IMR-90 (cell line): ENCODE data around the gene PPP3CA. TPM values are rescaled to one million over a fixed set of nuclear protein-coding genes. Genes with fewer than 3 reads are reported as not detected.
A peak's percentile ranks its signal among the peaks of the same experiment; 100 is the strongest.

Experiments
- ATAC-seq: fragments of 200-7000 bp; cut with Tn5 transposase; 2 replicates; pipeline ENCODE4 v1.9.1; 2020; ENCODE audit warnings: low read depth, mild to moderate bottlenecking, moderate library complexity
- BruUV-seq: library from RNA; stranded (reverse); fragments of 400-500 nt; replicated peaks from 2 replicates; lab custom pipeline; 2021; lab: Mats Ljungman, UMichigan
- CTCF ChIA-PET: fragments of 300-600 bp; formaldehyde crosslinking; extraction: SDS; loops from one replicate; lab custom pipeline; 2021; ENCODE audit warnings: antibody characterized with exemption; lab: Yijun Ruan, JAX
- POLR2A ChIA-PET: fragments of 300-600 bp; sonication (Branson Sonifier 250); formaldehyde crosslinking; loops from one replicate; lab custom pipeline; 2022; ENCODE audit warnings: antibody characterized with exemption; ENCODE audit not compliant: unreplicated experiment; lab: Charles Lee
- DNase-seq: peaks from one replicate; pipeline ENCODE4 v3.0.0; 2013
- H2AFZ ChIP-seq: replicated peaks from 2 replicates; pipeline ENCODE3; 2013; ENCODE audit warnings: low read length, mild to moderate bottlenecking; ENCODE audit not compliant: poor library complexity
- H2AK5ac ChIP-seq: 2 replicates; pipeline ENCODE4 v1.6.1; 2013; ENCODE audit warnings: low read depth, low read length, inconsistent platforms
- H2AK9ac ChIP-seq: replicated peaks from 2 replicates; pipeline ENCODE3; 2013; ENCODE audit warnings: mild to moderate bottlenecking, low read depth, low read length, moderate library complexity; ENCODE audit not compliant: poor library complexity
- H2BK120ac ChIP-seq: 2 replicates; pipeline ENCODE4 v1.6.1; 2013; ENCODE audit warnings: low read depth, low read length, inconsistent platforms
- H2BK15ac ChIP-seq: 3 replicates; pipeline ENCODE4 v1.6.1; 2013; ENCODE audit warnings: low read depth, low read length, inconsistent platforms
- H2BK20ac ChIP-seq: 2 replicates; pipeline ENCODE4 v1.6.1; 2013; ENCODE audit warnings: low read depth, mild to moderate bottlenecking, inconsistent platforms, low read length, moderate library complexity
- H2BK5ac ChIP-seq: 2 replicates; pipeline ENCODE4 v1.6.1; 2013; ENCODE audit warnings: mild to moderate bottlenecking, low read depth, low read length, inconsistent platforms; ENCODE audit not compliant: poor library complexity, severe bottlenecking
- H3K14ac ChIP-seq: replicated peaks from 2 replicates; pipeline ENCODE4 v1.6.1; 2013; ENCODE audit warnings: low read depth, low read length, inconsistent platforms
- H3K18ac ChIP-seq: 2 replicates; pipeline ENCODE4 v1.6.1; 2013; ENCODE audit warnings: low read depth, low read length, control low read depth
- H3K23ac ChIP-seq: 2 replicates; pipeline ENCODE4 v1.6.1; 2013; ENCODE audit warnings: low read depth, low read length, inconsistent platforms
- H3K27ac ChIP-seq: 2 replicates; pipeline ENCODE4 v1.5.1; 2013; ENCODE audit warnings: mild to moderate bottlenecking, control low read depth, low read length; ENCODE audit not compliant: insufficient read depth
- H3K27me3 ChIP-seq: 2 replicates; pipeline ENCODE4 v1.6.1; 2013; ENCODE audit warnings: low read length; ENCODE audit not compliant: control insufficient read depth, insufficient read depth
- H3K36me3 ChIP-seq: 2 replicates; pipeline ENCODE4 v1.6.1; 2013; ENCODE audit warnings: low read length, mixed read lengths; ENCODE audit not compliant: control insufficient read depth, insufficient read depth
- H3K4ac ChIP-seq: 2 replicates; pipeline ENCODE4 v1.6.1; 2013; ENCODE audit warnings: low read depth, low read length, inconsistent platforms
- H3K4me1 ChIP-seq: 2 replicates; pipeline ENCODE4 v1.6.1; 2013; ENCODE audit warnings: low read length, mixed read lengths; ENCODE audit not compliant: control insufficient read depth, insufficient read depth
- H3K4me2 ChIP-seq: 2 replicates; pipeline ENCODE4 v1.6.1; 2013; ENCODE audit warnings: low read depth, mild to moderate bottlenecking, control low read depth, low read length, moderate library complexity
- H3K4me3 ChIP-seq: 2 replicates; pipeline ENCODE4 v1.5.1; 2013; ENCODE audit warnings: low read depth, mild to moderate bottlenecking, control low read depth, low read length, moderate library complexity; ENCODE audit not compliant: insufficient read depth
- H3K56ac ChIP-seq: 2 replicates; pipeline ENCODE4 v1.6.1; 2013; ENCODE audit warnings: low read length, inconsistent platforms; ENCODE audit not compliant: insufficient read depth; ENCODE audit errors: extremely low read depth
- H3K79me1 ChIP-seq, 2 experiments: 2 replicates each; pipeline ENCODE4 v1.6.1; 2013; ENCODE audit warnings: low read length in 2 of 2, inconsistent platforms in 1 of 2, low read depth in 1 of 2
- H3K9ac ChIP-seq: 2 replicates; pipeline ENCODE4 v1.6.1; 2013; ENCODE audit warnings: low read depth, low read length, control low read depth
- H3K9me1 ChIP-seq: 2 replicates; pipeline ENCODE4 v1.6.1; 2013; ENCODE audit warnings: low read length, inconsistent platforms; ENCODE audit not compliant: insufficient read depth
- H3K9me3 ChIP-seq: 2 replicates; pipeline ENCODE4 v1.6.1; 2013; ENCODE audit warnings: low read length; ENCODE audit not compliant: control insufficient read depth, insufficient read depth
- H4K20me1 ChIP-seq: 2 replicates; pipeline ENCODE4 v1.6.1; 2013; ENCODE audit warnings: low read length, inconsistent platforms; ENCODE audit not compliant: insufficient read depth
- H4K5ac ChIP-seq: 2 replicates; pipeline ENCODE4 v1.6.1; 2013; ENCODE audit warnings: mild to moderate bottlenecking, low read depth, low read length, control low read depth
- H4K8ac ChIP-seq, 2 experiments: 2 replicates each; pipeline ENCODE4 v1.6.1; 2013; ENCODE audit warnings: low read depth in 2 of 2, low read length in 2 of 2, control low read depth in 1 of 2, inconsistent platforms in 1 of 2
- H4K91ac ChIP-seq: 2 replicates; pipeline ENCODE4 v1.6.1; 2013; ENCODE audit warnings: low read depth, low read length, inconsistent platforms; ENCODE audit not compliant: insufficient read depth
- BHLHE40 ChIP-seq: fragments of 150-350 bp; IDR thresholded peaks from 2 replicates; pipeline ENCODE4 v1.6.1; 2016; ENCODE audit warnings: mild to moderate bottlenecking, low read depth, low read length
- CEBPB ChIP-seq: IDR thresholded peaks from 2 replicates; pipeline ENCODE4 v1.6.1; 2012; ENCODE audit warnings: low read depth, low read length, improper control_type of control experiment
- MAFK ChIP-seq: IDR thresholded peaks from 2 replicates; pipeline ENCODE4 v1.6.1; 2012; ENCODE audit warnings: low read depth, low read length, improper control_type of control experiment
- MXI1 ChIP-seq: IDR thresholded peaks from 2 replicates; pipeline ENCODE4 v1.6.1; 2012; ENCODE audit warnings: low read depth, mild to moderate bottlenecking, low read length, moderate library complexity, borderline replicate concordance
- WGBS, 2 experiments: methylation state at CpG; one replicate each; pipeline versions ENCODE4 v1.1.5 to v1.1.7; 2013; ENCODE audit warnings: missing lambda C conversion rate in 2 of 2; ENCODE audit not compliant: insufficient read length in 1 of 2; ENCODE audit errors: extremely low coverage in 2 of 2; 5-methylcytosine and 5-hydroxymethylcytosine counted together
- dilution Hi-C: fragments of 300-500 bp; cut with HindIII; formaldehyde crosslinking; loops from one replicate; pipeline ENCODE4 v1.14.3; 2018; ENCODE audit warnings: low sequenced_read_pairs; ENCODE audit not compliant: unreplicated experiment
- in situ Hi-C: fragments of 300-500 bp; cut with MboI; formaldehyde crosslinking; loops from 3 replicates; pipeline ENCODE4 v1.14.3; 2019; ENCODE audit warnings: low sequenced_read_pairs, inconsistent platforms, mixed read lengths
- intact Hi-C: fragments of 100-400 bp; cut with micrococcal nuclease; formaldehyde crosslinking; loops from 2 replicates; pipeline ENCODE4 v1.10.0; 2022
- polyA plus RNA-seq, 3 experiments: library from polyadenylated mRNA; depleted of rRNA; stranded (reverse); fragments of >200 nt; gene quantifications; 2 replicates each; pipeline ENCODE4 v1.2.3, GENCODE V29; 2012; ENCODE audit warnings: low replicate concordance in 1 of 3
- total RNA-seq: library from RNA; depleted of rRNA; stranded (reverse); fragments of >200 nt; gene quantifications from 2 replicates; pipeline ENCODE4 v1.2.3, GENCODE V29; 2012

Gene PPP3CA
- total and polyA plus RNA-seq, 2 of the 4 experiments (the other 2 are of a cell fraction) = 14.5 to 48.6 TPM

DNA sequence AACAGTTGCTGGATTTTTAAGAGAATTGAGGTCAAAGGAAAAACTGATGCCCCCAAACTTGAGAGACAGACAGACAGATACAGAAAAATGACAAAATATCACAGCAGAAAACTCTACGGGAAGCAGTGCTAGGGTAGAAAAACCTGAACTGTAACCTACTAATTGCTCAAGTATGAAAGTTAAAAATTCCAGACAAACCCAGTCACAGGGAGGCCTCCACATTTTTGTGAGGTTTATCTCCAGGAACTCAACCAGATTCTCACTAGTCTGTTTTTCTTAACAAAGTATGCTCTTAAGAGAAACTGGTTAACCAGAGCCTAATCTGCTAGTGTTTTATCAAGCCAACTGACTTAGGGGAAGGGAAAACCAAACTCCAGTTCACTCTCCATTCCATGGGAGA lies 19.9 kb upstream of the PPP3CA start:
- ATAC-seq (peak; percentile 95), DNase-seq (peak; percentile 93)
- H3K9ac ChIP-seq = peak overlapping the region; percentile 14; the same call in 1 of the 2 replicates
- H3K4me3 ChIP-seq = no peak overlapping the region
- H2BK120ac ChIP-seq = peak overlapping the region; percentile 97
- H3K18ac ChIP-seq = peak overlapping the region; percentile 100
- WGBS, 2 experiments = no CpG with 5 or more reads among the region's 1 CpG
- peaks cover 7% of the 10 kb centered on the region for H3K4me1 ChIP-seq
- no peaks in the 10 kb centered on the region for H3K27me3 ChIP-seq
- CTCF ChIA-PET = no interaction called here
- peaks cover 2% of the 10 kb centered on the region for H3K9me3 ChIP-seq
- H3K9me1 ChIP-seq = no peaks in the 10 kb centered on the region
- H4K20me1 ChIP-seq = no peaks in the 10 kb centered on the region
- H3K14ac ChIP-seq = peak overlapping the region; percentile 85
- H2AK9ac ChIP-seq = peak overlapping the region; percentile 21
- dilution Hi-C loops (no loop called here), intact Hi-C loops (loop anchor here (1.0 kb wide), 1 partner anchor 10 kb away; no protein-coding TSS in a partner anchor), in situ Hi-C loops (no loop called here)
- BruUV-seq = no TSS peak
- peak overlapping the region; percentile 93 for H3K4ac ChIP-seq
- peak overlapping the region; percentile 98 for H2BK20ac ChIP-seq
- H3K79me1 ChIP-seq = no peaks in the 10 kb centered on the region
- peak overlapping the region; percentile 67 for H2AFZ ChIP-seq
- H4K91ac ChIP-seq = peak overlapping the region; percentile 96
- peak overlapping the region; percentile 5; the same call in 1 of the 2 replicates for H2AK5ac ChIP-seq
- peak overlapping the region; percentile 100 for H4K5ac ChIP-seq
- peak overlapping the region; percentile 79; the same call in 1 of the 2 replicates for H3K56ac ChIP-seq
- H3K27ac ChIP-seq = peak overlapping the region; percentile 86
- POLR2A ChIA-PET = no interaction called here
- H3K23ac ChIP-seq = peak overlapping the region; percentile 90
- no peaks in the 10 kb centered on the region for H3K36me3 ChIP-seq
- peak overlapping the region; percentile 94; the same call in 1 of the 2 replicates for H3K4me2 ChIP-seq
- peak overlapping the region; percentile 93; the same call in 2 of the 3 replicates for H2BK15ac ChIP-seq
- TF ChIP-seq CEBPB = 0 out of 2 replicates have a peak, but pooled peaks have one; percentile 12
- TF ChIP-seq BHLHE40 = no peak
- TF ChIP-seq MXI1 = no peak
- TF ChIP-seq MAFK = no peak
- H2BK5ac ChIP-seq = peak overlapping the region; percentile 99
- H4K8ac ChIP-seq = peak overlapping the region; percentile 67 to 91; a peak in 3 of 4 replicates
